Heart left ventricle (tissue), 16 donors: ENCODE measurements around the gene ZNF835. TPM values are rescaled to one million over a fixed set of nuclear protein-coding genes. Genes with fewer than 3 reads are reported as not detected.
A peak's percentile ranks its signal among the peaks of the same experiment; 100 is the strongest.

Experiments
- ATAC-seq, 4 donors: fragments of 200-7000 bp; cut with Tn5 transposase; one replicate each; pipeline ENCODE4 v1.9.1; 2020 to 2022; ENCODE audit warnings: moderate library complexity in 4 of 4, mild to moderate bottlenecking in 3 of 4, moderate number of reproducible peaks in 1 of 4
- DNase-seq, 5 donors: peaks; one replicate each; pipeline ENCODE4 v3.0.0-alpha.2; 2020
- H3K27ac ChIP-seq, 12 donors: fragments of 200-600 bp; sonication (generic) in 4 of 12; one replicate each; pipeline versions ENCODE4 v1.5.0 to v1.8.0; 2016 to 2022; ENCODE audit warnings: mild to moderate bottlenecking in 2 of 12
- H3K27me3 ChIP-seq, 9 donors: fragments of 200-600 bp; sonication (generic) in 2 of 9; one replicate each; pipeline versions ENCODE4 v1.5.1 to v1.8.0; 2016 to 2022; ENCODE audit warnings: mild to moderate bottlenecking in 3 of 9
- H3K36me3 ChIP-seq, 9 donors: fragments of 200-600 bp; sonication (generic) in 2 of 9; one replicate each; pipeline versions ENCODE4 v1.5.0 to v1.8.0; 2018 to 2022; ENCODE audit warnings: mild to moderate bottlenecking in 2 of 9
- H3K4me1 ChIP-seq, 12 donors: fragments of 200-600 bp; sonication (generic) in 4 of 12; one replicate each; pipeline versions ENCODE4 v1.5.0 to v1.8.0; 2016 to 2022; ENCODE audit warnings: mild to moderate bottlenecking in 3 of 12
- H3K4me3 ChIP-seq, 12 donors: fragments of 200-600 bp; sonication (generic) in 4 of 12; one replicate each; pipeline versions ENCODE4 v1.5.0 to v1.8.0; 2017 to 2022; ENCODE audit warnings: mild to moderate bottlenecking in 9 of 12, moderate library complexity in 4 of 12
- H3K9me3 ChIP-seq, 12 donors: fragments of 200-600 bp; sonication (generic) in 4 of 12; one replicate each; pipeline versions ENCODE4 v1.5.0 to v1.8.0; 2016 to 2022; ENCODE audit warnings: mild to moderate bottlenecking in 1 of 12
- CTCF ChIP-seq, 12 donors: fragments of 200-600 bp; sonication (generic) in 4 of 12; IDR thresholded peaks; one replicate each; pipeline versions ENCODE4 v1.5.0 to v1.8.0; 2018 to 2022; ENCODE audit warnings: antibody characterized with exemption in 12 of 12, mild to moderate bottlenecking in 5 of 12
- POLR2A ChIP-seq, 2 donors: fragments of 450-650 bp; IDR thresholded peaks; one replicate each; pipeline ENCODE4 v1.6.1; 2017; ENCODE audit warnings: antibody characterized with exemption in 2 of 2, mild to moderate bottlenecking in 2 of 2, moderate library complexity in 2 of 2
- WGBS, 4 donors: extraction: QIAGEN DNeasy Blood & Tissue Kit in 2 of 4; methylation state at CpG; one replicate each; pipeline versions ENCODE4 v1.1.5 to v1.1.7; 2013 to 2018; 5-methylcytosine and 5-hydroxymethylcytosine counted together
- intact Hi-C, 10 donors: fragments of 100-400 bp; cut with DNase I; formaldehyde crosslinking; loops; one replicate each; pipeline versions ENCODE4 v1.11.1 to v1.14.2; 2022
- long read RNA-seq, 3 donors: library from polyadenylated mRNA; unstranded; transcript quantifications; one replicate each; pipeline ENCODE4 v2.0.0, GENCODE V29; 2020 to 2021
- polyA plus RNA-seq, 2 donors: library from polyadenylated mRNA; stranded (reverse); fragments of 200-250 nt; gene quantifications; one replicate each; pipeline ENCODE4 v1.2.3, GENCODE V29; 2013
- total RNA-seq, 9 donors: library from RNA; depleted of rRNA in 2 of 9; stranded (reverse); fragments of >200 nt in 2 of 9; fragmentation: NEBNext Ultra II Directional in 3 of 9; extraction: Animal tissue kit (Norgen Biotek cat#: 25700) in 3 of 9; gene quantifications; one replicate each; pipeline versions ENCODE4 v1.1.0 to v1.2.4, GENCODE V29; 2016 to 2023
- donor health status: ischemic (EF 13 %, LVEDD 7.1; RV severe dilation, severe dysfunction).
- donor health status: healthy with polysubstance abuse.
- donor health status: DM: no; HTN: yes; CAD: no.
- donor health status: DM: no; HTN: no; CAD: no.
- donor health status: ischemic (EF 25% LVEDD 6.9; RV normal size, moderate dysfunction).
- donor health status: ischemic (EF 25% LVEDD 5.7; RV mildly dilated, moderate dysfunction).
- donor health status: healthy.
- donor health status: DM: yes; HTN: yes; CAD: no.
- donor health status: ischemic (EF 35%, LVEDD 5.7; RV mildly dilated, moderate dysfunction).
- donor health status: nonischemic (EF 11% LVEDD 7.7; RV severe dilation, severe dysfunction).
- donor health status: DM: yes; HTN: yes; CAD: no.
- donor health status: PGD.
- donor health status: ischemic (EF 29% LVEDD 5.4; RV normal size, mild dysfunction).
- donor health status: nonischemic (EF 23%, LVEDD 6.1; RV moderate dilation, normal function).

The ZNF835 gene
- 10 to 100 TPM in 2 of 9 donors, 1 to 10 TPM in 7; 1.9 to 16.0 (median 5.0) TPM for total RNA-seq
- 1 to 10 TPM; 1.2 to 1.9 TPM for polyA plus RNA-seq
- long read RNA-seq, donor 1, partial matches to known transcripts: 0 of 6 reads
- long read RNA-seq, donor 1, other reads (novel, unspliced or antisense): 2 of 6 reads
- long read RNA-seq, donor 2, transcript ZNF835-201 (2 exons, 3,450 nt): major isoform, 11 of 17 reads
- long read RNA-seq, donor 2, partial matches to known transcripts: 0 of 17 reads
- long read RNA-seq, donor 2, other reads (novel, unspliced or antisense): 3 of 17 reads
- long read RNA-seq, donor 3, partial matches to known transcripts: 0 of 9 reads
- long read RNA-seq, donor 3, other reads (novel, unspliced or antisense): 5 of 9 reads

- TF ChIP-seq CTCF (IDR thresholded peaks at IDR 0.05): peak in 9 of 12 donors; percentile 19 to 65 (median 44)
- TF ChIP-seq POLR2A (IDR thresholded peaks at IDR 0.05): peak in 1 of 2 donors; percentile 76
- H3K27ac ChIP-seq: peak within 1 kb of the TSS in 10 of 12 donors; percentile 43 to 83 (median 61)
- DNase-seq: peak; percentile 96 to 99 (median 97)
- H3K27me3 ChIP-seq: no peaks in the 10 kb centered on the region
- intact Hi-C loops: loop anchor here in 2 of 10 donors (5.0 kb wide), 2 partner anchors 74 to 164 kb away; partner anchors contain the start of genes ZNF471 (in 1 of the 2) and ZNF71 (in 1 of the 2)
- peak; percentile 95 to 99 (median 96) for ATAC-seq
- WGBS, 4 donors: 0 to 1% (median 0%) methylated on average over 24 to 32 of the region's 32 CpGs; no CpG with 5 or more reads in 1 of the 4 donors
- peaks cover 0 to 20% (median 12%) of the 10 kb centered on the region in 12 donors for H3K4me1 ChIP-seq
- H3K9me3 ChIP-seq: no peaks in the 10 kb centered on the region
- H3K36me3 ChIP-seq: no peaks in the 10 kb centered on the region
- H3K4me3 ChIP-seq: peak within 1 kb of the TSS; percentile 57 to 91 (median 82)
These were observed at the start of gene ZNF835 for GRCh38 chr19:56671613-56671994. ZNF835 (minus strand) TSS chr19:56671757; CDS start chr19:56665198, 6,559 bp downstream.

DNA sequence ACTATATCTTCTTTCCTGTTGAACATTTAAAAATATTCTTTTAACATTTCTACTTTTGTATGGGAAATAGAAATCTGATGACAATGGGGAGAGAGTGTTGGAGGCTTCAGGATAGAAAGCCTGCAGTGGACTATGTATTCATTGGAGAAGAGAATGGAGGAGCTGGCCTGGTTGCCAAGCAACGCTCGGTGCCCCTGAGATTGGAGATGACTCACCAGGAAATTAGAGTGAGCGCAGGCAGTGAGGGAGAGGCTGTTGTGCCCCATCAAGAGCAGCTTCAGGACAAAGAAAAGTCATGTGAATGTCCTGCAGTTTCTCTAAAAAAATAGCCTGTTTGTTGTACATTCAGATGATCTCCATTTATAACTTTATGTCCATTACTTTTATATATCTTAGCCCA, 48.7 kb upstream of the ZNF835 start:
- no peaks in the 10 kb centered on the region for H3K36me3 ChIP-seq
- WGBS, 4 donors: 17 to 23% (median 18%) methylated on average over 3 of the region's 3 CpGs
- H3K9me3 ChIP-seq: peaks cover 0 to 8% (median 0%) of the 10 kb centered on the region in 12 donors
- intact Hi-C loops: loop anchor here in 1 of 10 donors (5.0 kb wide), 1 partner anchor 328 kb away; the partner anchor contains the start of gene ZNF582
- H3K4me1 ChIP-seq: no peaks in the 10 kb centered on the region
- no peak overlapping the region for H3K27ac ChIP-seq
- DNase-seq: peak in 2 of 5 donors; percentile 10 to 30
- no peak overlapping the region for H3K4me3 ChIP-seq
- ATAC-seq: peak in 1 of 4 donors; percentile 58
- no peak for TF ChIP-seq CTCF (IDR thresholded peaks at IDR 0.05)
- TF ChIP-seq POLR2A (IDR thresholded peaks at IDR 0.05): no peak
- peaks cover 0 to 10% (median 0%) of the 10 kb centered on the region in 9 donors for H3K27me3 ChIP-seq

GRCh38 chr19:56718231-56718630, 46.7 kb upstream of the ZNF835 start:
- WGBS, 4 donors: 40 to 51% (median 46%) methylated on average over 6 of the region's 6 CpGs
- H3K36me3 ChIP-seq: no peaks in the 10 kb centered on the region
- no peaks in the 10 kb centered on the region for H3K4me1 ChIP-seq
- ATAC-seq: no peak
- H3K27me3 ChIP-seq: peaks cover 0 to 6% (median 0%) of the 10 kb centered on the region in 9 donors
- H3K4me3 ChIP-seq: no peak overlapping the region
- DNase-seq: no peak
- TF ChIP-seq POLR2A (IDR thresholded peaks at IDR 0.05) (no peak), CTCF (IDR thresholded peaks at IDR 0.05) (no peak)
- H3K27ac ChIP-seq: no peak overlapping the region
- peaks cover 0 to 8% (median 0%) of the 10 kb centered on the region in 12 donors for H3K9me3 ChIP-seq
- intact Hi-C loops: loop anchor here in 1 of 10 donors (5.0 kb wide), 1 partner anchor 56 kb away; no protein-coding TSS in a partner anchor

- H3K9me3 ChIP-seq: peaks cover 0 to 17% (median 0%) of the 10 kb centered on the region in 12 donors
- H3K27ac ChIP-seq: no peak overlapping the region
- intact Hi-C loops: no loop called here
- ATAC-seq: no peak
- H3K4me1 ChIP-seq: no peaks in the 10 kb centered on the region
- H3K36me3 ChIP-seq: no peaks in the 10 kb centered on the region
- WGBS, 4 donors: 28 to 40% (median 31%) methylated on average over 9 of the region's 9 CpGs
- H3K27me3 ChIP-seq: no peaks in the 10 kb centered on the region
- no peak for DNase-seq
- H3K4me3 ChIP-seq: no peak overlapping the region
- TF ChIP-seq POLR2A (IDR thresholded peaks at IDR 0.05) (no peak), CTCF (IDR thresholded peaks at IDR 0.05) (no peak)
These were observed 41.2 kb upstream of the ZNF835 start for GRCh38 chr19:56712611-56713276.
